H1 (cell line): ENCODE measurements around the gene KRT7. TPM values are rescaled to one million over a fixed set of nuclear protein-coding genes. Genes with fewer than 3 reads are reported as not detected.

Experiments used
- CTCF ChIA-PET: fragments of 300-600 bp; sonication (Branson Sonifier 250); formaldehyde crosslinking; loops from one replicate; lab custom pipeline; 2021; ENCODE audit not compliant: partially characterized antibody; lab: Charles Lee
- POLR2A ChIA-PET: fragments of 300-600 bp; sonication (Branson Sonifier 250); formaldehyde crosslinking; loops from one replicate; lab custom pipeline; 2021; ENCODE audit warnings: inconsistent platforms; ENCODE audit not compliant: partially characterized antibody; lab: Charles Lee
- DNase-seq, 2 experiments: peaks; one replicate each; pipeline versions ENCODE4 v3.0.0 to v3.0.0-alpha.2; 2010 to 2022; ENCODE audit warnings: low spot score in 2 of 2, low read depth in 1 of 2, mixed read lengths in 1 of 2
- FAIRE-seq: peaks from 2 replicates; lab custom pipeline; 2011; peaks lifted over from hg19 to GRCh38; lab: Jason Lieb, UNC
- H2AFZ ChIP-seq: 2 replicates; pipeline ENCODE4 v1.8.1; 2012; ENCODE audit warnings: low read length, inconsistent platforms
- H2AK5ac ChIP-seq: 2 replicates; pipeline ENCODE4 v1.6.1; 2013; ENCODE audit warnings: low read depth, low read length
- H2BK120ac ChIP-seq: replicated peaks from 2 replicates; pipeline ENCODE3; 2013; ENCODE audit warnings: low read depth, low read length, inconsistent platforms
- H2BK12ac ChIP-seq: 2 replicates; pipeline ENCODE4 v1.6.1; 2013; ENCODE audit warnings: low read depth, low read length
- H2BK15ac ChIP-seq: 2 replicates; pipeline ENCODE4 v1.6.1; 2013; ENCODE audit warnings: low read length
- H2BK20ac ChIP-seq: 2 replicates; pipeline ENCODE4 v1.6.1; 2013; ENCODE audit warnings: low read length
- H2BK5ac ChIP-seq: 2 replicates; pipeline ENCODE4 v1.6.1; 2013; ENCODE audit warnings: low read depth, low read length
- H3K14ac ChIP-seq: 2 replicates; pipeline ENCODE4 v1.6.1; 2013; ENCODE audit warnings: inconsistent platforms; ENCODE audit not compliant: insufficient read length
- H3K18ac ChIP-seq: 2 replicates; pipeline ENCODE4 v1.6.1; 2013; ENCODE audit warnings: low read length; ENCODE audit errors: extremely low read depth
- H3K23ac ChIP-seq: 2 replicates; pipeline ENCODE4 v1.6.1; 2013; ENCODE audit warnings: inconsistent platforms; ENCODE audit not compliant: insufficient read length
- H3K23me2 ChIP-seq: 2 replicates; pipeline ENCODE4 v1.6.1; 2013; ENCODE audit warnings: low read depth, low read length
- H3K27ac ChIP-seq: 2 replicates; pipeline ENCODE4 v1.6.1; 2011; ENCODE audit warnings: low read depth, low read length, inconsistent platforms
- H3K27me3 ChIP-seq, 4 experiments: replicated peaks in 1 of 4; 1 replicate in 1 of 4; 2 replicates in 3 of 4; pipeline versions ENCODE4 v1.6.1 to v1.8.1; 2011 to 2013; ENCODE audit warnings: low read length in 3 of 4, mild to moderate bottlenecking in 3 of 4, inconsistent platforms in 2 of 4, mixed read lengths in 2 of 4, moderate library complexity in 1 of 4; ENCODE audit not compliant: control insufficient read depth in 3 of 4, insufficient read depth in 3 of 4; ENCODE audit errors: extremely low read depth in 1 of 4
- H3K36me3 ChIP-seq, 4 experiments: 2 replicates each; pipeline versions ENCODE4 v1.6.1 to v1.8.1; 2011 to 2013; ENCODE audit warnings: mild to moderate bottlenecking in 4 of 4, low read length in 3 of 4, moderate library complexity in 2 of 4, control low read depth in 1 of 4, inconsistent platforms in 1 of 4; ENCODE audit not compliant: insufficient read depth in 4 of 4, control insufficient read depth in 2 of 4
- H3K4ac ChIP-seq: replicated peaks from 2 replicates; pipeline ENCODE3; 2013; ENCODE audit warnings: low read length, low read depth, mixed read lengths, inconsistent platforms; ENCODE audit not compliant: insufficient read length
- H3K4me1 ChIP-seq, 4 experiments: replicated peaks in 1 of 4; 1 replicate in 1 of 4; 2 replicates in 3 of 4; pipeline versions ENCODE4 v1.6.1 to v1.8.1; 2011 to 2013; ENCODE audit warnings: low read length in 3 of 4, inconsistent platforms in 2 of 4, mixed read lengths in 1 of 4; ENCODE audit not compliant: insufficient read depth in 4 of 4, control insufficient read depth in 3 of 4
- H3K4me2 ChIP-seq, 2 experiments: 2 replicates each; pipeline versions ENCODE4 v1.6.1 to v1.8.1; 2011 to 2013; ENCODE audit warnings: low read depth in 2 of 2, low read length in 2 of 2, control low read depth in 1 of 2, inconsistent platforms in 1 of 2, mild to moderate bottlenecking in 1 of 2; ENCODE audit not compliant: insufficient read depth in 1 of 2
- H3K4me3 ChIP-seq, 4 experiments: fragments of 200-600, 300-600 bp in 1 of 4; sonication (generic), shearing (Covaris generic), sonication (Bioruptor Twin) in 1 of 4; 2 replicates each; pipeline versions ENCODE4 v1.5.1 to v1.8.1; 2011 to 2016; ENCODE audit warnings: low read length in 4 of 4, low read depth in 3 of 4, control low read depth in 2 of 4, inconsistent platforms in 2 of 4, mild to moderate bottlenecking in 2 of 4, mixed read lengths in 1 of 4, moderate library complexity in 1 of 4; ENCODE audit not compliant: insufficient read depth in 2 of 4; ENCODE audit errors: extremely low read depth in 1 of 4
- H3K56ac ChIP-seq: replicated peaks from 2 replicates; pipeline ENCODE3; 2013; ENCODE audit warnings: low read depth, mild to moderate bottlenecking, mixed read lengths, low read length, inconsistent platforms; ENCODE audit not compliant: insufficient read length
- H3K79me1 ChIP-seq: 2 replicates; pipeline ENCODE4 v1.6.1; 2013; ENCODE audit warnings: low read depth, low read length, control low read depth
- H3K79me2 ChIP-seq, 2 experiments: 2 replicates each; pipeline versions ENCODE4 v1.6.1 to v1.8.1; 2012 to 2013; ENCODE audit warnings: low read length in 2 of 2, mild to moderate bottlenecking in 2 of 2, inconsistent platforms in 1 of 2; ENCODE audit not compliant: insufficient read depth in 2 of 2, control insufficient read depth in 1 of 2
- H3K9ac ChIP-seq, 4 experiments: replicated peaks in 1 of 4; 1 replicate in 1 of 4; 2 replicates in 3 of 4; pipeline versions ENCODE4 v1.6.1 to v1.8.1; 2011 to 2013; ENCODE audit warnings: low read depth in 3 of 4, low read length in 3 of 4, control low read depth in 2 of 4, mild to moderate bottlenecking in 2 of 4, moderate library complexity in 2 of 4, inconsistent platforms in 1 of 4; ENCODE audit errors: extremely low read depth in 1 of 4
- H3K9me3 ChIP-seq, 2 experiments: 2 replicates each; pipeline versions ENCODE4 v1.6.1 to v1.8.1; 2012 to 2013; ENCODE audit warnings: mild to moderate bottlenecking in 2 of 2, moderate library complexity in 2 of 2, control low read depth in 1 of 2, inconsistent platforms in 1 of 2, low read depth in 1 of 2, low read length in 1 of 2, mixed read lengths in 1 of 2; ENCODE audit not compliant: insufficient read depth in 2 of 2
- H4K20me1 ChIP-seq, 2 experiments: replicated peaks in 1 of 2; 2 replicates each; pipeline versions ENCODE3 to v1.8.1; 2011 to 2013; ENCODE audit warnings: inconsistent platforms in 2 of 2, low read length in 2 of 2, mild to moderate bottlenecking in 1 of 2; ENCODE audit not compliant: insufficient read depth in 2 of 2, control insufficient read depth in 1 of 2
- H4K5ac ChIP-seq: 2 replicates; pipeline ENCODE4 v1.6.1; 2013; ENCODE audit warnings: low read length, low read depth, mixed read lengths, inconsistent platforms; ENCODE audit not compliant: insufficient read length
- H4K8ac ChIP-seq: 2 replicates; pipeline ENCODE4 v1.8.0; 2013; ENCODE audit warnings: mild to moderate bottlenecking, moderate library complexity, low read length, inconsistent platforms; ENCODE audit not compliant: insufficient read depth; ENCODE audit errors: extremely low read depth
- H4K91ac ChIP-seq: replicated peaks from 2 replicates; pipeline ENCODE3; 2013; ENCODE audit warnings: low read length, mixed read lengths, inconsistent platforms; ENCODE audit not compliant: insufficient read length
- EZH2 ChIP-seq: fragments of 200-600 bp; sonication (generic); IDR thresholded peaks from 2 replicates; pipeline ENCODE4 v1.7.1; 2012; ENCODE audit warnings: low read depth, mild to moderate bottlenecking, moderate library complexity, low read length, inconsistent platforms; ENCODE audit not compliant: severe bottlenecking
- KDM5A ChIP-seq: fragments of 200-600 bp; IDR thresholded peaks from 2 replicates; pipeline ENCODE4 v1.7.1; 2012; ENCODE audit warnings: mild to moderate bottlenecking, low read length, inconsistent platforms, mixed read lengths
- NRF1 ChIP-seq: IDR thresholded peaks from 2 replicates; pipeline ENCODE4 v1.6.1; 2011; ENCODE audit warnings: mild to moderate bottlenecking, low read depth, low read length, improper control_type of control experiment
- RAD21 ChIP-seq, 2 experiments: IDR thresholded peaks in 1 of 2; conservative IDR thresholded peaks in 1 of 2; 2 replicates each; pipeline ENCODE4 v1.6.1; 2011; ENCODE audit warnings: low read depth in 2 of 2, low read length in 2 of 2, improper control_type of control experiment in 1 of 2, inconsistent platforms in 1 of 2, mild to moderate bottlenecking in 1 of 2, moderate library complexity in 1 of 2
- SIN3A ChIP-seq, 2 experiments: IDR thresholded peaks in 1 of 2; conservative IDR thresholded peaks in 1 of 2; 2 replicates each; pipeline ENCODE4 v1.6.1; 2011 to 2012; ENCODE audit warnings: low read length in 2 of 2, improper control_type of control experiment in 1 of 2, low read depth in 1 of 2, mild to moderate bottlenecking in 1 of 2
- SRF ChIP-seq: IDR thresholded peaks from 2 replicates; pipeline ENCODE4 v1.6.1; 2011; ENCODE audit warnings: mild to moderate bottlenecking, low read depth, low read length, moderate library complexity
- ZNF274 ChIP-seq: IDR thresholded peaks from 2 replicates; pipeline ENCODE4 v1.7.0; 2012; ENCODE audit warnings: low read length, borderline replicate concordance; ENCODE audit errors: extremely low read depth
- WGBS, 2 experiments: shearing (Covaris generic) in 1 of 2; methylation state at CpG; one replicate each; pipeline versions ENCODE4 v1.1.6 to v1.1.7; 2013 to 2015; ENCODE audit warnings: low lambda C conversion rate in 2 of 2, mixed read lengths in 2 of 2, inconsistent platforms in 1 of 2, low coverage in 1 of 2, missing lambda C conversion rate in 1 of 2; ENCODE audit not compliant: insufficient replicate concordance in 2 of 2, insufficient coverage in 1 of 2, insufficient read length in 1 of 2; ENCODE audit errors: extremely low coverage in 1 of 2, missing lambda C conversion rate in 1 of 2; 5-methylcytosine and 5-hydroxymethylcytosine counted together
- polyA plus RNA-seq, 7 experiments: library from polyadenylated mRNA; depleted of rRNA in 3 of 7; stranded (reverse) in 5 of 7; unstranded in 2 of 7; fragments of >200 nt in 5 of 7; fragments of 200-250 nt in 2 of 7; gene quantifications; 1 replicate in 5 of 7; 2 replicates in 1 of 7; 4 replicates in 1 of 7; pipeline versions ENCODE4 v1.2.1 to v1.2.3, GENCODE V29; 2011 to 2013; ENCODE audit warnings: missing spikeins in 2 of 7, mixed read lengths in 2 of 7
- total RNA-seq: library from RNA; stranded (reverse); fragmentation: NEBNext Ultra II Directional; extraction: Animal tissue kit (Norgen Biotek cat#: 25700); gene quantifications from 2 replicates; pipeline ENCODE4 v1.2.1, GENCODE V29; 2021
- TF ChIP-seq, protein P1 (sequence below): IDR thresholded peaks from 2 replicates; pipeline ENCODE4 v1.6.1; 2012; ENCODE audit warnings: inconsistent platforms
- TF ChIP-seq, protein P2 (sequence below), 3 experiments: IDR thresholded peaks; 1 replicate in 2 of 3; 2 replicates in 1 of 3; pipeline versions ENCODE4 v1.5.1 to v1.6.1; 2011; ENCODE audit warnings: low read length in 3 of 3, mild to moderate bottlenecking in 3 of 3, inconsistent platforms in 2 of 3, low read depth in 1 of 3, moderate library complexity in 1 of 3; ENCODE audit not compliant: insufficient read depth in 1 of 3; ENCODE audit errors: control extremely low read depth in 1 of 3

The KRT7 gene
- total and polyA plus RNA-seq, 2 of the 8 experiments (the other 6 are each of a cell fraction or from before 2014, with no cell fraction given), result 13.2 to 19.0 TPM

DNA sequence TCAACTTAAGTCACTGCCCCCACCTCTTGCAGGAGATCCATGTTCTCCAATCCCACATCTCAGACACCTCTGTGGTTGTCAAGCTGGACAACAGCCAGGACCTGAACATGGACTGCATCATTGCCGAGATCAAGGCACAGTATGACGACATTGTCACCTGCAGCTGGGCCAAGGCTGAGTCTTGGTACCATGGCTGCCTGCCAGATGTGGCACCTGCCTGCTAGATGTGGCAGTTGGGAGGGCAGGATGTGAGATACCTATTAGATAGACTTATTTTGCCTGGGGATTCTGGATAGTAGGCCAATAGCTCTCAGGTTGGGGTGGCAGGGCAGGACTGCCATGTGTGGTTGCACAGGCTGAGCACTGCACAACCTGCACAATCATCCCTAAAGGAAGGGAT, 33.5 kb downstream of the KRT7 start:
- Histone ChIP-seq H3K79me1 (no peaks in the 10 kb centered on the region), H3K4me2 (no peak overlapping the region), H2BK20ac (no peak overlapping the region), H3K23ac (no peak overlapping the region), H3K18ac (no peak overlapping the region), H2BK15ac (no peak overlapping the region), H2BK12ac (no peak overlapping the region), H3K9ac (no peak overlapping the region), H3K36me3 (no peaks in the 10 kb centered on the region), H3K27ac (no peak overlapping the region), H4K91ac (no peak overlapping the region), H3K4ac (no peak overlapping the region), H4K5ac (no peak overlapping the region), H2AFZ (no peak overlapping the region), H3K23me2 (no peaks in the 10 kb centered on the region), H4K20me1 (no peaks in the 10 kb centered on the region), H2AK5ac (no peak overlapping the region), H3K56ac (no peak overlapping the region), H3K9me3 (peaks cover 0 to 7% of the 10 kb centered on the region in 2 experiments; a peak in 2 of 4 replicates), H3K14ac (no peak overlapping the region), H3K79me2 (no peaks in the 10 kb centered on the region), H3K4me3 (no peak overlapping the region), H3K27me3 (no peaks in the 10 kb centered on the region; a peak in 1 of 7 replicates), H2BK120ac (no peak overlapping the region), H3K4me1 (0 out of 7 replicates have a peak, but pooled peaks cover 0 to under 1% (median 0%) of the 10 kb centered on the region in 4 experiments), H2BK5ac (no peak overlapping the region), H4K8ac (no peak overlapping the region)
- FAIRE-seq, result no peak
- no peak for DNase-seq
- 95% methylated on average over 2 of the region's 2 CpGs; no CpG with 5 or more reads in 1 of the 2 experiments for WGBS, 2 experiments
- POLR2A ChIA-PET, result no interaction called here
- TF ChIP-seq, protein P1, sequence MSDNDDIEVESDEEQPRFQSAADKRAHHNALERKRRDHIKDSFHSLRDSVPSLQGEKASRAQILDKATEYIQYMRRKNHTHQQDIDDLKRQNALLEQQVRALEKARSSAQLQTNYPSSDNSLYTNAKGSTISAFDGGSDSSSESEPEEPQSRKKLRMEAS, result no peak
- no peak for TF ChIP-seq KDM5A
- TF ChIP-seq, protein P2, sequence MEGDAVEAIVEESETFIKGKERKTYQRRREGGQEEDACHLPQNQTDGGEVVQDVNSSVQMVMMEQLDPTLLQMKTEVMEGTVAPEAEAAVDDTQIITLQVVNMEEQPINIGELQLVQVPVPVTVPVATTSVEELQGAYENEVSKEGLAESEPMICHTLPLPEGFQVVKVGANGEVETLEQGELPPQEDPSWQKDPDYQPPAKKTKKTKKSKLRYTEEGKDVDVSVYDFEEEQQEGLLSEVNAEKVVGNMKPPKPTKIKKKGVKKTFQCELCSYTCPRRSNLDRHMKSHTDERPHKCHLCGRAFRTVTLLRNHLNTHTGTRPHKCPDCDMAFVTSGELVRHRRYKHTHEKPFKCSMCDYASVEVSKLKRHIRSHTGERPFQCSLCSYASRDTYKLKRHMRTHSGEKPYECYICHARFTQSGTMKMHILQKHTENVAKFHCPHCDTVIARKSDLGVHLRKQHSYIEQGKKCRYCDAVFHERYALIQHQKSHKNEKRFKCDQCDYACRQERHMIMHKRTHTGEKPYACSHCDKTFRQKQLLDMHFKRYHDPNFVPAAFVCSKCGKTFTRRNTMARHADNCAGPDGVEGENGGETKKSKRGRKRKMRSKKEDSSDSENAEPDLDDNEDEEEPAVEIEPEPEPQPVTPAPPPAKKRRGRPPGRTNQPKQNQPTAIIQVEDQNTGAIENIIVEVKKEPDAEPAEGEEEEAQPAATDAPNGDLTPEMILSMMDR (IDR thresholded peaks at IDR 0.05; ENCODE audit: control extremely low read depth in 1 of 3, insufficient read depth in 1 of 3, low read depth in 1 of 3, low read length in 3 of 3), result no peak
- TF ChIP-seq NRF1, result no peak
- TF ChIP-seq RAD21 (IDR thresholded peaks at IDR 0.05 in 1 of 2, conservative IDR thresholded peaks at IDR 0.05 in 1 of 2; ENCODE audit: low read depth in 2 of 2, low read length in 2 of 2), result no peak
- no peak for TF ChIP-seq EZH2
- no peak for TF ChIP-seq SRF
- no peak for TF ChIP-seq ZNF274
- no peak for TF ChIP-seq SIN3A (conservative IDR thresholded peaks at IDR 0.05 in 1 of 2, IDR thresholded peaks at IDR 0.05 in 1 of 2; ENCODE audit: low read depth in 1 of 2, low read length in 2 of 2)
- CTCF ChIA-PET, result interaction anchor here (0.7 to 7.0 kb wide), 13 partner anchors 8 to 53 kb away, joined by 3 to 87 read pairs (median 4); partner anchors contain the start of gene KRT86
